Kidney (tissue), 14 donors: ENCODE measurements around the gene DIAPH3. TPM values are rescaled to one million over a fixed set of nuclear protein-coding genes. Genes with fewer than 3 reads are reported as not detected.
"Not testable (repeated sequence)": the region's sequence is repeated elsewhere in the genome, so short reads cannot be mapped to it uniquely, and the experiment has no call there.

Experiments used
- DNase-seq, 5 donors: peaks; one replicate each; pipeline ENCODE4 v3.0.0-alpha.2; 2013 to 2020
- FAIRE-seq: peaks from 2 replicates; lab custom pipeline; 2012; peaks lifted over from hg19 to GRCh38; lab: Jason Lieb, UNC
- H3K27ac ChIP-seq, 2 donors: one replicate each; pipeline ENCODE4 v1.7.0; 2013; ENCODE audit warnings: low read depth in 2 of 2, low read length in 2 of 2, inconsistent platforms in 1 of 2
- H3K27me3 ChIP-seq: one replicate; pipeline ENCODE4 v1.7.1; 2013; ENCODE audit warnings: low read length, inconsistent platforms; ENCODE audit not compliant: control insufficient read depth, insufficient read depth
- H3K36me3 ChIP-seq, 3 donors: one replicate each; pipeline versions ENCODE4 v1.7.0 to v1.7.1; 2013; ENCODE audit warnings: low read length in 3 of 3, control low read depth in 1 of 3, inconsistent platforms in 1 of 3; ENCODE audit not compliant: insufficient read depth in 3 of 3, control insufficient read depth in 2 of 3
- H3K4me1 ChIP-seq, 3 donors: one replicate each; pipeline versions ENCODE4 v1.7.0 to v1.7.1; 2013; ENCODE audit warnings: low read length in 3 of 3, inconsistent platforms in 1 of 3, low read depth in 1 of 3; ENCODE audit not compliant: control insufficient read depth in 2 of 3, insufficient read depth in 2 of 3
- H3K4me3 ChIP-seq, 3 donors: one replicate each; pipeline versions ENCODE4 v1.7.0 to v1.8.1; 2013; ENCODE audit warnings: low read length in 3 of 3, control low read depth in 1 of 3, inconsistent platforms in 1 of 3
- H3K9ac ChIP-seq, 3 donors: one replicate each; pipeline versions ENCODE4 v1.7.0 to v1.7.1; 2013; ENCODE audit warnings: low read length in 3 of 3, control low read depth in 1 of 3, inconsistent platforms in 1 of 3
- H3K9me3 ChIP-seq, 3 donors: one replicate each; pipeline versions ENCODE4 v1.7.0 to v1.7.1; 2013; ENCODE audit warnings: low read length in 3 of 3, control low read depth in 1 of 3, inconsistent platforms in 1 of 3; ENCODE audit not compliant: control insufficient read depth in 2 of 3, insufficient read depth in 1 of 3
- intact Hi-C: fragments of 100-400 bp; cut with DNase I; formaldehyde crosslinking; loops from one replicate; pipeline ENCODE4 v1.11.1; 2022
- polyA plus RNA-seq: library from polyadenylated mRNA; stranded (reverse); fragments of 350-450 nt; fragmentation: Illumina TruSeq; extraction: RNeasy Lipid Tissue Mini Kit (QIAGEN cat#74804); gene quantifications from one replicate; pipeline ENCODE4 v1.2.3, GENCODE V29; 2014; ENCODE audit warnings: low read depth, low replicate concordance; ENCODE audit not compliant: insufficient read depth
- total RNA-seq: library from RNA; stranded (reverse); fragmentation: NEBNext Ultra II Directional; extraction: Animal tissue kit (Norgen Biotek cat#: 25700); gene quantifications from one replicate; pipeline ENCODE4 v1.2.1, GENCODE V29; 2021
- TF ChIP-seq, protein P1 (sequence below): IDR thresholded peaks from 3 replicates; pipeline ENCODE4 v1.5.1; 2012; ENCODE audit warnings: mild to moderate bottlenecking, moderate library complexity, borderline replicate concordance; ENCODE audit not compliant: insufficient read depth; ENCODE audit errors: extremely low read depth
- donor health status: control.
- donor health status: control.
- donor health status: control.
- donor health status: control.
- donor health status: control.
- donor health status: DM: yes; HTN: yes; CAD: no.
- donor health status: Normal renal cell carcinoma (clear cell type).

Gene DIAPH3
- total and polyA plus RNA-seq, 2 donors from 2014 or later, result 2.0 to 2.7 TPM

DNA sequence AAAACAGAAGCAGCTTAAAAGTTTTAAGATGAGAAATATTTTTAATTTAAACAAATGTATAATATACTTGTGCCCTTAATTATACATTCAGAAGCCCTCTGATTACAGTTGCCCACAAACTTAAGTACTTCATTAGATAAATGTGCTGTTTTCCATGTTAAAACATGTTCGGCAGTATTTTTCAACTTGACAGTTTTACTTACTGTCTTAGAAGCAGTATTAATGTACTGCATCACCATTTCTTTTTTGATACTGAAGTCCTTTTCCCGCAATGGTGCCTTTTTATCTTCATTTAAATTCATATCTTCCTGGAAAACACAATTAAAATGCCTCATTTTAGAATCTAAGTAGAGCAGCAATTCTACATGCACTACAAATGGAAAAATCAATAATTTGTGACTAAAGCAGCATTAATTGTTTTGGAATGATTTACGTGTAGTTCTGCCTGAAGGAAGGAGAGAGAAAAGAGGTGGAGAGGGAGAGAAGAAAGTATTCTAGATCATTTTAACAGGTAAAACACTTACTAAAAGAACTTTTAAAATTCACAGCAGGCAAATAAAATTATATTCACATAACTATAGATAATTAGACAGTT lies 70.2 kb downstream of the DIAPH3 start:
- Histone ChIP-seq H3K27ac (no peak overlapping the region), H3K36me3 (no peaks in the 10 kb centered on the region), H3K4me1 (peaks cover 0 to 4% (median 0%) of the 10 kb centered on the region in 3 donors), H3K9me3 (no peaks in the 10 kb centered on the region), H3K9ac (no peak overlapping the region), H3K27me3 (no peaks in the 10 kb centered on the region), H3K4me3 (no peak overlapping the region)
- intact Hi-C loops, result no loop called here
- DNase-seq, result peak in 2 of 5 donors; percentile 4 to 19
- no peak for FAIRE-seq
- TF ChIP-seq, protein P1, sequence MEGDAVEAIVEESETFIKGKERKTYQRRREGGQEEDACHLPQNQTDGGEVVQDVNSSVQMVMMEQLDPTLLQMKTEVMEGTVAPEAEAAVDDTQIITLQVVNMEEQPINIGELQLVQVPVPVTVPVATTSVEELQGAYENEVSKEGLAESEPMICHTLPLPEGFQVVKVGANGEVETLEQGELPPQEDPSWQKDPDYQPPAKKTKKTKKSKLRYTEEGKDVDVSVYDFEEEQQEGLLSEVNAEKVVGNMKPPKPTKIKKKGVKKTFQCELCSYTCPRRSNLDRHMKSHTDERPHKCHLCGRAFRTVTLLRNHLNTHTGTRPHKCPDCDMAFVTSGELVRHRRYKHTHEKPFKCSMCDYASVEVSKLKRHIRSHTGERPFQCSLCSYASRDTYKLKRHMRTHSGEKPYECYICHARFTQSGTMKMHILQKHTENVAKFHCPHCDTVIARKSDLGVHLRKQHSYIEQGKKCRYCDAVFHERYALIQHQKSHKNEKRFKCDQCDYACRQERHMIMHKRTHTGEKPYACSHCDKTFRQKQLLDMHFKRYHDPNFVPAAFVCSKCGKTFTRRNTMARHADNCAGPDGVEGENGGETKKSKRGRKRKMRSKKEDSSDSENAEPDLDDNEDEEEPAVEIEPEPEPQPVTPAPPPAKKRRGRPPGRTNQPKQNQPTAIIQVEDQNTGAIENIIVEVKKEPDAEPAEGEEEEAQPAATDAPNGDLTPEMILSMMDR, result no peak

DNA sequence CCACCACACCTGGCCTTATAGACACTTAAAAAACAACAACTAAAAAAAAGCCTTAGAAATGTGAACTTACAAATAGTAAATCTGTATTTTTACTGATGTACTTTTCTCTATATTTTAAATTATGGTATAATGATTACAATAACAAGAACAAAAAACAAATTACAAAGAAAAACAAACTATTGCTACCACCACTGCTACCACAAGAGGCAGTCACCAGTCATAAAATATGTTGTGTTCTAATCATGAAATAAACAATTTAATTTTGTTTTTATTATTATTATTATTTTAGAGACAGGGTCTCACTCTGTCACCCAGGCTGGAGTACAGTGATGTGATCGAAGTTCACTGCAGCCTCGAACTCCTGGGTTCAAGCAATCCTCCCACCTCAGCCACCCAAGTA lies 72.2 kb downstream of the DIAPH3 start:
- Histone ChIP-seq H3K36me3 (no peaks in the 10 kb centered on the region), H3K9me3 (no peaks in the 10 kb centered on the region), H3K27ac (no peak overlapping the region), H3K4me1 (peaks cover 0 to 4% (median 0%) of the 10 kb centered on the region in 3 donors), H3K9ac (no peak overlapping the region), H3K4me3 (no peak overlapping the region), H3K27me3 (no peaks in the 10 kb centered on the region)
- intact Hi-C loops, result no loop called here
- TF ChIP-seq, protein P1, result no peak
- FAIRE-seq (no peak), DNase-seq (no peak)

DNA sequence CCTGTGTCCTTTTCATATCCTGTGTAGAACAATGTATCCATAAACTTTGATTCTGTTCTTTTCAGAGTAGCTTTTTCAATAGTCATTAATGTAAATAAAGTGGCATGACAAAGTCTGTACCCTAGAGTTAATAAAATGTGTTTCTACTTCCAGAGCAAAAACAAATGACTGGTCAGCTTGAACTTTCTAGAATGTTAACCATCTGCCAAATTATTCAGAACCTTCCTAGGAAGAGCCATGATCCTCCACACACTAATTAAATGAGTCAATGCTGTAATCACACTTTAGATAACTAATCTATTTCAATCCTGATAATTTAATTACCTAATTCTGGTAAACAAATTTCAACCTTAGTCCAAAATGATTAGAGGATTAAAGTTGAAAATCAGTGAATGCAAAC lies 73.2 kb downstream of the DIAPH3 start:
- Histone ChIP-seq H3K27me3 (no peaks in the 10 kb centered on the region), H3K9ac (no peak overlapping the region), H3K36me3 (no peaks in the 10 kb centered on the region), H3K4me3 (no peak overlapping the region), H3K9me3 (no peaks in the 10 kb centered on the region), H3K4me1 (peaks cover 0 to 4% (median 0%) of the 10 kb centered on the region in 3 donors), H3K27ac (no peak overlapping the region)
- TF ChIP-seq, protein P1, result no peak
- FAIRE-seq (no peak), DNase-seq (no peak)
- intact Hi-C loops, result no loop called here

DNA sequence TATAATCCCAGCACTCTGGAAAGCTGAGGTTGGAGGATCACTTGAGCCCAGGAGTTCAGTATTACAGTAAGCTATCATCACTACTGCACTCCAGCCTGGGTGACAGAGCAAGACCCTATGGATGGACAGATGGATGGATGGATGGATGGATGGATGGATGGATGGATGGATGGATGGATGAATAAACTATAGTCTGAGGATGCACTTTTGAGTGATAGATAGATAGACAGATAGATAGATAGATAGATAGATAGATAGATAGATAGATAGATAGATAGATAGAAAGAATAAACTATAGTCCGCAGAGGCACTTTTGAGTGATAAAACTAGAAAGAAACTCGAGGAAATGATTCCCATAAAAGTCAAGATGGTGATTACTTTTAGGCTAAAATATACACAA lies 79.9 kb downstream of the DIAPH3 start:
- intact Hi-C loops, H3K4me3 ChIP-seq, H3K9ac ChIP-seq, FAIRE-seq, H3K36me3 ChIP-seq, H3K4me1 ChIP-seq, DNase-seq, H3K27me3 ChIP-seq, H3K9me3 ChIP-seq, H3K27ac ChIP-seq: not testable (repeated sequence)
